HG02938 (cell line): ENCODE results near the gene ANXA8.
"Not testable (repeated sequence)": the region's sequence is repeated elsewhere in the genome, so short reads cannot be mapped to it uniquely, and the experiment has no call there.

ENCODE experiments used
- ATAC-seq: cut with Tn5 transposase; IDR thresholded peaks from one replicate; pipeline ENCODE4 v1.9.1; 2021; ENCODE audit warnings: mild to moderate bottlenecking, moderate library complexity; ENCODE audit not compliant: unreplicated experiment

Gene ANXA8

DNA sequence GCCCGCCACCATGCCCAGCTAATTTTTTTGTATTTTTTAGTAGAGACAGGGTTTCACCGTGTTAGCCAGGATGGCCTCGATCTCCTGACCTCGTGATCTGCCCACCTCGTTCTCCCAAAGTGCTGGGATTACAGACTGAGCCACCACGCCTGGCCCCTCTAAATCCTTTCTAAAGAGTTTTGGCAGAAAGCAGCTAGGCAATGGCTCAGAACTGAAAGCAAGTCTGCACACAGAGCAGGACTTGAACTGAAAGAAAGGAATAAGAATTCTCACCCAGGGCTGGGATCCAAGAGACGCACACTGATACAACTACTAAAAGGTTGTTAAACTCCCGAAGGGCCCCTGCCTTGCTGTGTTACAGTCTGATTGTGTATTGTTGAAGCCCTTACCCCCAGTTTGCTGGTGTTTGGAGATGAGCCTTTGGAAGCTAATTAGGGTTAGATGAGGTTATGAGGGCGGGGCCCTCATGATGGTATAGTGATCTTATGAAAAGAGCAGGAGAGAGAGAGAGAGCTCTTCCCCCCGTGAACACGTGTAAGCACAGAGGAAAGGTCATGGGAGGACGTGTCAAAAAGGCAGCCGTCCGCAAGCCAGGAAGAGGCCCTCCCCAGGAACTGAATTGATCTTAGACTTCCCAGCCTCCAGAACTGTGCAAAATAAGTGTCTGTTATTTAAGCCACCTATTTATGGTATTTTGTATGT lies 18.5 kb downstream of the ANXA8 start:
- not testable (repeated sequence) for ATAC-seq

DNA sequence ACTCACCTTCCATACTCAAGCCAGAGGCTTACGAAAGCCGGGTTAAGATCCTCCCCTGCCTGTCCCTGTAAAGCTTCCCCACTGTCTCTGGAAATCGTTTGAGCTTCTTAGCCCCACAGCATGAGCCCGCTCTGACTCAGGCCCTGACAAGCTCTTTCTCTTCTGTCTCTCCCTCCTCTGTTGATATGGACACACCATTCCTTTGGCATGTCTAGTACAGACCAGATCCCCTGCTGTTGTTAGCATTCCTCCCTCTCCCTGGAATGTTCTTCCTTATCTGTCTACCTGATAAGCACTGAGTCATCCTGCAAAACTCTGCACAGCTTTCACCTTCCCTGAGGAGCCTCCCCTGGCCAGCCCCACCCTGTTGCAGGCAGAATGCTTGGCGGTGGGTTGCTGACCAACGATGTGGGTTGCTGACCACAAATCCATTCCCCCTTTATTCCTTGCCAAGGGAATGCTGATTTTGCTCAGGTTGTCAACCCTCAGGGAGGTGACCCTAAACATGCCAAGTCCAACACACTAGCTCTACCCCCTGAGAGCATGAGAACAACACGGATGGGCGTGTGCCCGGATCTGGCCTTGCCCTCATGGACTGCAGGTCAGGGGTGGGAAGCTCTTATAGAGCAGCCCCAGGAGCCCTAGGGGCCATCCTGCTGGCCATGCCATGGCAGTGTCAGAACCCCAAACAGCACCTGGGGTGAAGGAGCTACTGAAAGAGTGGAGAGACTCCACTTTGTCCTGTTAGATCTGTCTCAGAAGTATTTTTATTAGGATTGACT lies 21.1 kb downstream of the ANXA8 start:
- ATAC-seq: not testable (repeated sequence)

DNA sequence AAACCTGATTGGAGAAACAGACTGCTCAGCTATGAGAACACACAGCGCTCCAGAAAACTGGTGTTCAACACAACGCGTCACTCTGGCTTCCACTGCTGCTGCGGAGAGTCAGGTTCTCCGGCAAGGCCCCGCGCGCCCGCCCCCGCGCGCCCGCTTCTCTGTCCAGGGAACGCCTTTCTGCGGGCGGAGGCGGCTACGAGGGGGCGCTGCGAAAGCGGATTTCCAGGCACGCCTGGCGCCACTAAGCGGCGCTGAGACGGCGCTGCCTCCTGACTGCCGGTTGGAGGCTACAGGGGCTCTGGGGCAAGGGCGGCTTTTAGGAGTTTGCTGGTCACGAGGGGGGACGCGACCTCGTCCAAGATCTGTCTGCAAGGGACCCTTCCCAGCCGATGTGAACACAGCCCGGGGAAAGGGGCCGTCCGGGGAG lies 22.6 kb downstream of the ANXA8 start:
- not testable (repeated sequence) for ATAC-seq

DNA sequence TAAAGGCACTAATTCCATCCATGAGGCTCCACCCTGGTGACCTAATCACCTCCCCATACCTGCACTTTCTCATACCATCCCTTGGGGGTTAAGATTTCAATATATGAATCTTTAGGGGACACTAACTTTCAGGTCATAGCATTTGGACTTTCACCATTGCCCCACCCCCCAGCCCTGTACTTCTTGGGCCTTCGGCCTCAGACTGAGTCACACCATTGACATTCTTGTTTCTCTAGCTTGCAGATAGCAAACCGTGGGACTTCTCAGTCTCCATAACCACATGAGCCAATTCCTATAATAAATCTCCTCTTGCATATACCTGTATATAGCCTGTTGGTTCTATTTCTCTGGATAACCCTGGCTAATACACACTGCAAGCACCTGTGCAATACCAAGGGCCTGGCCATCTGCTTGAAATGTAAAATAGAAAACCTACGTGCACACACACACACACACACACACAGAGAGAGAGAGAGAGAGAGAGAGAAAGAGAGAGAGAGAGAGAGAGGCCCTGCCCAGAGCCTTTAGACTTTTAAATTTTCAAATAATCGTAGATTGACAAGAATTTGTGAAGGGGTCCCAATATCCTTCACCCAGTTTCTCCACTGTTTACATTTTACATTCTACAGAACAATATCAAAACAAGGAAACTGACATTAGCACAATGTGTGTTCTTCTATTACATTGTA lies 25.3 kb downstream of the ANXA8 start:
- no peak for ATAC-seq

DNA sequence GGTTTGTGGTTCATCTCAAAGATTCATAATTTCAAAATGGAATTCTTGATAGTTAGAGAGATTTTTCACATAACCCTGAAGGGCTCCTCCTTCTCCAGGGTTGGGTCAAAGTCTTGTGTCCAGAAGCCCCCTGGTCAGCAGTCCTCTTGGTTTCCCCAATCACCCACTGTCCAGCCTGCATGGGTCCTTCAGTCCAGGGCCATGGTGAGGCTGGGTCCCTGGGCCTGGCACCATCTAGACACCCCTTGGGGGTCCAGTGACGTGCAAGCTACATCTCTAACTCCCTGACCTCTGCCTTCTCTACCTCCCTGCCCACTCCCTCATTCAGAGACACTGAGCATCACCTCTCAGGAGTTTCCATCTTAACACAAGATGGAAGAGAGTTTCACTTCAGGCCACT lies 26.1 kb downstream of the ANXA8 start:
- no peak for ATAC-seq

DNA sequence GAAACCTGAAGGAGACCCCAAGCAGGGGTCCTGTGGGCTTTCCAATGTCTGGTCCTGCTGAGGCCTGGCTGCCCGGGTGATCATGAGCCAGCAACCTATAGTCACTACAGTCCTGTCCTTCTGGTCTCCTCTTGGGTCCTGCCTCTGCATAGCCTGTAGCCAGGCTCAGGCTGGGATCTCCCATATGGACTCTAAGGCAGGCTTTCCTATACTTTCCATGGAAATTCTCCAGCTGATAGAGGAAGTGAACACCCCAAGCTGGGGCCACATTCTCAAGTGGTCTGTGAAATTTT lies 26.4 kb downstream of the ANXA8 start:
- ATAC-seq: no peak

DNA sequence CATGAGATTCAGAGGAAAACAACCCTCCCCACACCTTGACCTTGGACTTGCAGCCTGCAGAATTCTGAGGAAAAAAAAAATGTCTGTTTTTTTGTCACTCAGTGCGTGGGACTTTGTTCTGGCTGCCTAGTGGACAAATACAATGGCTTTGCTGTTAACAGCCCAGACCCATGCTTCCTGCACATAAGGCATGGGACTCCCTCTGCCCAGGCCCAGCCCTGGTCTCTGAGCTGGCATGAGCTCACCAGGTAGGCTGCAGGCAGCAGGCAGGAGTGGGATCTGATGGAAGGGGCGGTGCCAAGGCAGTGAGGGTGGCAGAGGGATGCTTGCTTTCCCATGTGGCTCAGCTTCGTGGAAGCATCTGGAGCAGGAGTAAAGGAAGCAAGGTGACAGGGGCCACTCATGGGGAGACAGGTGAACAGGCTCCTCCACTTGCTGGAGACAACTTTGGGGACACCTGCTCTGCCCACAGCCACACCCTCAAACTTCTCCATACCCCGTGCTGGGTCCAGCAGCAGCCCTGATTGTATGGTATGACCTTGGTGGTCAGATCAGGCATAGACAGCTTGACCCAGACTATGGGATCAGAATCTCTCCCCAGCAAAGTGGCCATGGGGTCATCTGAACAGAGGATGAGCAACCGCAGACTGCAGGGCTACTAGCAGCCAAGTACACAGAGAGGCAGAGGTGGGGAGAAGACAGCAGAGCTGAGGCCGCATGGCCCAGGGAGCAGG lies 27.0 kb downstream of the ANXA8 start:
- no peak for ATAC-seq

DNA sequence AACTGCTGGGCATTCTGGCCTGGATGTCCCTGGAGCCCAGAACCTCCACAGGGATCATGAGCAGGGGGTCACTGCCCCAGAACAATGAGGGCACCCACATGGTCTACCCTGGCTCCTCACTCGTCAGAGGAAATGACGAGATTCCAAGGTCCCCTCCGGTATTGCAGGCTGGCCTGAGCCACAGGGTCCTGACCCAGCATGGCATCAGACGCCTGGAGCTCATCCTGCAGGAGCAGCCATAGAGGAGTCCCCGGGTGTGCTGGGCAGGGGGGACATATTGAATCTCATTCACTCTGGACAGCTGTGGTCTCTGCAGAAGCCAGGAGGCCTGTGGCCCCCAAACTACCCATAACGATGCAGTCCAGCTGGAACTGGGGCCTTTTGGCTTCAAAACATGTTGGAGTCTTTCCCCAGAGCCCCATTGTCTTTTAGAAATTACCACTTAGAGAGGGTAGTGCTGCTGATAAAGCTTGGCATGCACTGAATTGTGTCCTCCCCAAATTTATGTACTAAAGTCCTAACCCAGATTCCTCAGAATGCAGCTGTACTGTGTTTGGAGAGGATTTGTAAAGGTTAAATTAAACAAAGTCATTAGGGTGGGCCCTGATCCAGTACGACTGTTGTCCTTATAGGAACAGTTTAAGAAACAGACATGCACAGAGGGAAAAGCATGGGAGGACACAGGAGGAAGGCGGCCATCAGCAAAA lies 27.7 kb downstream of the ANXA8 start:
- no peak for ATAC-seq

DNA sequence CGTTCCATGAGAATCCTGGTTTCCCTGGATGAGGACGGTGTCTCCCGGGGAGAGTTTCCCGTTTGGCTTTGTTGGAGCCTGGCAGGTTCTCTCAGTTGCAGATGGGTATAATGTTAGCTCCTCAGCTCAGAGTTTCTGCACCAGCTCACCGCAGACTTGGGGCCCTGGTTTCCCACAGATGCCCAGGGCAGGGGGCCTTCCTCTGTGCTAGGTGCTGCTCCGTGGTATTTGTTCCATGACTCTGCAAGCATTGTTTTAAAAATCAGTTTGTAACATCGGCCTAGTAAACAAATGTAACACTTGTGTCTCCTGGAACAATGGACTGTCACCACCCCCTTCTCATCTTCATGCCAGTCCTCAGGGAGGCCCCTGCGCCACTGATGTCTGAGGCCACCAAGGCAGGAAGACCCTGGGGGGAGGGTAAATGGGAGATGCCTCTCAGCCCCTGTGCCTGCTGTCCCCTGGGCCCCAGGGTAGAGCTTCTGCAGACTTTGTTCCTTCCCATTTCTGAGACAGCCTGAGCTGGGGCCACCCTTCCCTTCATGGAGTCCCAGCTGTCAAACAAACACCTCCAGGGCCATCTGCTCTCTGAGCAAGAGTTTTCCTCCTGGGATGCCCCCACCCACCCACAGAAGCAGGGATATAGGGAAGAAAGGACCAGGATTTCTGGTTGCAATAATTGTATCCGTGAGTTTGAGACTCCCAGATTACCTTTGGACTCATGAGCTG lies 28.4 kb downstream of the ANXA8 start:
- not testable (repeated sequence) for ATAC-seq

DNA sequence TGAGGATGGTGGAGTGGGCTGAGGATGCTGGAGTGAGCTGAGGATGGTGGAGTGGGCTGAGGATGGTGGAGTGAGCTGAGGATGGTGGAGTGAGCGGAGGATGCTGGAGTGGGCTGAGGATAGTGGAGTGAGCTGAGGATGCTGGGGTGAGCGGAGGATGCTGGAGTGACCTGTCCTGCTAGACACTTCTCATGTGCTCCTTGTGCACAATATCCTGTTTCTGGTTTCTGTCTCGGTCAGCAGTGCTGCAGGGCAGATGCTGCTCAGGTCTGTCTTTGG lies 29.2 kb downstream of the ANXA8 start:
- ATAC-seq: no peak

DNA sequence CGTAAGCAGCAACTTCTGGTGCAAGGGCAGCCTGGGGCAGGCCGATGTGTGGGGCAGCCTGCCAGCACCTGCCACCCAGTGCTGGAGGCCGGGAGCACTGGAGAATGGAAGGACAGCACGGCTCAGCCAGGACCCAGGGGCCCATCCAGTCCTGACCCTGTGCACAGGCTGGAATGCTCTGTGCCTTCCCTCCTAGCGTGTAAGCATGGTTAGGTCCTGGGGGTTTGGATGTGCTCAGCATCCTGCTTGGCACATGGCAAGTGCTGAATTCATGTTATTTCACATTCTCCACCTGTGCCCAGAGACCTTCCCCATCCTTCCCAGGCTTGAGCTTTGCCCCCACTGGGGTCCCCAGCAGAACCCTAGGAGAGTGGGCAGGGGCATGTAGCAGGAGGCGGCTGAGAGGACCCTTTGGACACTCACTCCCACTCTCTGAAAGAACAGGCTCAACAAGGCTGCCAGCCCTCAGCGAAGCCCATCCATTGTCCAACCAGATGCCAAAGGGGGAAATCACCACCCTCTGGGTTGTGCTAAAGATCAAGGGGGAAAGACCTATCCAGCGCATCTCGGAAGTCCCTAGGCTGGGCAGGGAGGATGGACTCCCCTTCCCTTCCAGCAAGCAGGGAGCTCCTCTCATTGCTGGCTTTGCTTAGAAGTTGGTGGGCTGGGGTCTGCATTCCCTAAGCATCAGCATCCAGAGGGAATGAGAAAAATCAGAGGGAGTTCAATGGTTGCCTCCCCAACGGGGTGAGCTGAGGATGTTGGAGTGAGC lies 29.7 kb downstream of the ANXA8 start:
- no peak for ATAC-seq

DNA sequence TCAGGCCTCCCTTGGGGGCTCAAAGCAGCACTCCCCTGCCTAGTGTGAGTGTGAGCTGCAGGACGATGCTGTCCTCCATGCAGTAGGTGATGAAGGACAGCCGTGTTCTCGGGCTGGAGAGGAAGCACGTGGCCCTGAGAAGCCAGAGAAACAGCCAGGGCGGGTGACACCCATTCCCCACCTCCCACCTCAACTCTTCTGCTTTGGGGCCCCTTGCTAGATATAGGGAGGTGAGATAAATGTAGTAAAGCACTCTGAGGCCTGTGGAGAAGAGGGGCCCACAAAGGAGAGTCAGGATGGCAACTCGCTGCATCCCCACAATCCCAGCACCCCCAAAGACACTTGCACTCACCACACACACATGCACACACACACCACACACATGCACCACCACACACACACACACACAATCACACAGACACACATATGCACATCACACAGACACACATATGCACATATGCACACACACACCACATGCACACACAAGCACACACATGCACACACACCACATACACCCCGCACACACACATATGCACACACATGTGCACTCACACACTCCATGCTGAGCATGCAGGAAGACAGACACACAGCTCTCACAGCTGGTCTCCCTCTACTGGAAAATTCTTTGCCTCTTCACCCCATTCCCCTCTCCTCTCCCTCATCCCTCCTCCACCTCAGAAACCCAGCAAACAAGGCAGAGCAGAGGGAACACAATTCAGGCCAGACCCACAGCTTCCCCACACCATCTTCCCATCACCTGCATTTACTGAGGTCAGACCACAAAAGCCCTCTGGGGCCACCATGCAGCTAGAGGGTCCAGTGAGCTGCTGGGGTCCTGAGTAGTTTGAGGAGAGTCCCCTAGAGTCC lies 30.5 kb downstream of the ANXA8 start:
- ATAC-seq: no peak

DNA sequence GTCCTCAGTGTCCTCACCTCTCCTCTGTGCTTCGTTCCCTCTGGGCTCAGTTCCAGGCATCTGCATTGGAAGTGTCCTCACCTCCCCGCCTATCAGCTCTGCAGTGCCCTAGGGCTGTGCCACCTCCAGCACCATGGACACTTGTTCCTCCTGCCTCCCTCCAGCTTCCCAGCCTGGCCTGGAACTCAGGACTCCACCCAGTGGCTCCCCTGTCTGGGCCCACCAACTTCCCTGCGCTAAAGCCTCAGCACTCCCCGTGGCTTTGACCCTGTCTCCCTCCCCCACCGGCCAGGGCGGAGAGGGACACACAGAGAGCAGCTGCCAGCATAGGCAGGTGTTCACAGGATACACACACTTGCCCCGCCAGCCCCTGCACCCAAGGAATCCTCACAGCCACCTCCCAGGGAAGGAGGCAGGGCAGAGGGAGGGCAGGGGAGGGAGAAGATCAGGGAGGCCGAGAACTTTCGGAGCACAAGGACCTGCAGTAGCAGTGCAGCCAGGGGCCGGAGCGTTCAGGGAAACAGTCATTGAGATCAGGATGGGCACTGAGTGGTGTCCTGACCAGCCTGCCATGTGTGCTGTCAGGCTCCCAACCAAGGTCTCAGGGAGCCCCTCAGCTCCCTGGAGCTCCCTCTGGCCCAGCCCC lies 31.3 kb downstream of the ANXA8 start:
- ATAC-seq: no peak

DNA sequence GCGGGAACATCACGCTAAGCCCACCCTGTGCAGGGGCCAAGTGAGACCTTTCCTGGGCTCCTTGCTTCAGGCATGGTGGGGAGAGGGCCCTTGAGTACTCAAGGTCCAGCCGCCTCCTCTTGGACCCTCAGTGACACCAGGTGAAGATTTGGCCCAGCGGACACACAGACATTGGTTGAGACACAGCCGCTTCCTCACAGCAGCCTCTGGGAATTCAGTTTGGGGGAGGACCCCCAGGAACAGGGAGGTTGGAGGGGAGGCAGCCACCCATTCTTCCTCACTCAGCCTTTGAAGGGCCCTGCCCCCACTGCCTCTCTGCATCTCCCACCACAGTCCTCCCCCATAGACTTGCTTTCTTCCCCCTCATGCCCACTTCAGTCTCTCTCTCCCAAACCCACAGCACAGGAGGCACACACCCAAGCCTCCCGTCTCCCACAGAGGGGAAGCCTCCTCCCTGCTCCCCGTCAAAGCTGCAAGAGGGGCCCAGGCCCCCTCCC lies 31.9 kb downstream of the ANXA8 start:
- no peak for ATAC-seq

DNA sequence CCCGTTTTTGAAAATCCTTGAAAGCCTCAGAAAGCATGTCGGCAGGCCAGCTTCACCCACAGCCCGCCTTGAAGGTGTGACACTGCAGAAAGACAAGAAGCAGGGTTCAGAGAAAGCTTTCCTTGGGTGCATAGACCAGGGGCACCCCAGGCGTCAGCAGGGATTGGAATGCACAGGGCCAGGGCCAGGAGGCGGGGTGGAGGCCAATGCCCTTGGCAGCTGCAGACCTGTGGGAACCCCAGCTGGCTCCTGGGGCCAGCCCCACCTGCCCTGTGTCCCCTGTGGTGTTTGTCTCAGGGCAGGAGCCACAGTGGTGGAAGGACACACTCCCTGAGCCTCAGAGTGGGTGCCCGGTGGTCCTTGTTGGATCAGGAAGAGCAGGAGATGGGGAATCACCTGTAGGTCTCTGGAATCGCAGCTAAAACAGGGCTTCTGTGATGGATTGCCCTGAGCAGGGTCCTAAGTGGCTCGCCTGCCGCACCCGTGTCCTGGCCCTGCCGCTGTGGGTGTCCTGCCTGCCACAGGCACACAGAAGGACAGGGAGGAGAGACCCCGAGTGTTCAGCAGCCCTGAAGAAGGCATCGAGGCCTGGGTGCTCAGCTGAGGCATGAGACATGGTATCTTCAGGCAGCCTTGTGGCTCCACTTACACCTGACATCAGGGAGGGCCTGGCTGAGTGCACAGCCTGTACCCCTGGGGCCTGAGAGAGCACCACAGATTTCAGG lies 32.5 kb downstream of the ANXA8 start:
- ATAC-seq: no peak

DNA sequence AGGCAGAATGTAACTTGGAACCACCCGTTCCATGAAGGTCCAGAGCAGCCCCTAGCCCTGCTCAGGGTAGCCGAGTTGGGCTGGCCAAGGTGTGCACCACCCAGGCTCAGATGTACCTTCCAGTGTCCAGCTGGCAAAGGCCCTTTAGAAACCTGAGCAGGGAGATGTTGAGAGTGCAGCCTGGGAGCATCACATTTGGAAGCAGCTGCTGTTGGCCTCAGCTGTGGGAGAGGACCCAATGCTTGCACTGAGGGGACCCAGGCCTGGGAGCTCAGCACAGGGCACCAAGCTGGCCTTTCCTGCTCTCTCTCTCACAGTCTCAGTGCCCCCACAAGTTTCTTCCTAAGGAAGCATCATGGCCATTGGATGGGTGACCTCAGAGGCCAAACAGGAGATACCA lies 33.5 kb downstream of the ANXA8 start:
- ATAC-seq: no peak

DNA sequence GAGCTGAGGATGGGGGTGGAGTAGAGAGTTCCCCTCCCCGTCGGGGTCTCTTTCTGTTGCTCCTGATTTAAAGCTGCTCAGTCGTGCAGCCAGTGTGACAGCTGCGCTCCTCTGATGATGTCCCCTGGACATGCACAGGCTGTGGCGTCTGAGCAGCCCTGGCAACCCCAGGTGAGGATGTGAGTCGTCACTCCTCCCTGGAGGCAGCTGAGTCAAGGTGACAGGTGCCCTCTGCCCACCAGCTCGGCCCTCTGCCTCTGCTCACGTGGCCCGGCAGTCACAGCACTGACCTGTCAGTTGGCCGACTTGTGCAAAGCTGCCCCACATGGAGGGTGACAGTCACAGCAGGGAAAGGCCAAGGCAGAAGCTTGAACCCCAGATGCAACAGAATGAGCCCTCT lies 33.9 kb downstream of the ANXA8 start:
- no peak for ATAC-seq
